Activated naive CD8-positive, alpha-beta T cell treated with anti-CD3 and anti-CD28 coated beads, Interleukin-2, amount 10 ng/mL, durations not matched to agents 7 days and 5 days (primary cell): ENCODE data around the gene TOPBP1. TPM values are rescaled to one million over a fixed set of nuclear protein-coding genes. Genes with fewer than 3 reads are reported as not detected.

Experiments
- ATAC-seq: fragments of 150-1000 bp; cut with Tn5 transposase; one replicate; pipeline ENCODE4 v1.10.0; 2021; ENCODE audit warnings: low read depth, moderate library complexity
- POLR2A ChIA-PET: fragments of 350-600 bp; sonication (Branson Sonifier 250); formaldehyde crosslinking; loops from one replicate; lab custom pipeline; 2021; ENCODE audit warnings: antibody characterized with exemption; lab: Charles Lee
- DNase-seq: peaks from one replicate; pipeline ENCODE4 v3.0.0; 2021
- H3K27ac Mint-ChIP-seq: one replicate; pipeline ENCODE4 v1.8.0; 2022; ENCODE audit warnings: mild to moderate bottlenecking, mixed read lengths
- H3K27me3 Mint-ChIP-seq: one replicate; pipeline ENCODE4 v1.8.0; 2022; ENCODE audit warnings: mild to moderate bottlenecking, moderate library complexity, mixed read lengths
- H3K36me3 Mint-ChIP-seq: one replicate; pipeline ENCODE4 v1.8.0; 2021; ENCODE audit warnings: mild to moderate bottlenecking, mixed read lengths
- H3K4me1 Mint-ChIP-seq: one replicate; pipeline ENCODE4 v1.8.0; 2021; ENCODE audit warnings: mixed read lengths
- H3K4me3 Mint-ChIP-seq: one replicate; pipeline ENCODE4 v1.8.0; 2022; ENCODE audit warnings: mild to moderate bottlenecking, moderate library complexity, mixed read lengths
- H3K9me3 Mint-ChIP-seq: one replicate; pipeline ENCODE4 v1.8.0; 2021; ENCODE audit warnings: mixed read lengths
- total RNA-seq, 2 experiments: library from RNA; stranded (reverse); gene quantifications; one replicate each; pipeline ENCODE4 v1.2.3, GENCODE V29; 2021

Gene TOPBP1
- total RNA-seq, 2 experiments from 2014 or later, result 82.0 to 84.0 TPM

DNA sequence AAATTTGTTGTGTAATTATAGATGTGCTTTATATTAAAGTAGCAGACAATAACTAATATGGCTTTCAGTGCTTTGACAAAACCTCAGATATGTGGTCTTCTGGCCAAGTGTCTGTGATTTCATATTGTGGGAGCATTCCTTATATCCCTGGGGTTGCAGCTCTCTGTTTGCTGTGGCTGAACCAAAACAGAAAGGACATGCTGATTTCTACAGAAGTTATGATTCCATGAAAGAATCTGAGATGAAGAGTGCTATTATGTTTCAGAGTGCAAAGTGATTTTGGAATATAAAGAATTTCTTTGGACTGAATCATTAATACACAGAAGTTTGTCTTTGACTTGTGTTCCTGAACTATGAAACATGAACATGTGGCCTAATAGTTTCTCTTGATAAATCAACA, 51.7 kb downstream of the TOPBP1 start:
- no peak overlapping the region for H3K27ac Mint-ChIP-seq
- POLR2A ChIA-PET, result interaction anchor here (1.4 kb wide), 1 partner anchor 35 kb away, joined by 4 read pairs; no protein-coding TSS in a partner anchor
- DNase-seq, result no peak
- H3K4me1 Mint-ChIP-seq, result peaks cover 1% of the 10 kb centered on the region
- peaks cover 50% of the 10 kb centered on the region for H3K36me3 Mint-ChIP-seq
- ATAC-seq, result no peak
- H3K27me3 Mint-ChIP-seq, result no peaks in the 10 kb centered on the region
- H3K4me3 Mint-ChIP-seq, result no peak overlapping the region
- no peaks in the 10 kb centered on the region for H3K9me3 Mint-ChIP-seq

GRCh38 chr3:133608388-133608787, 53.4 kb downstream of the TOPBP1 start:
- Mint-ChIP-seq H3K9me3 (no peaks in the 10 kb centered on the region), H3K27me3 (no peaks in the 10 kb centered on the region), H3K36me3 (peaks cover 49% of the 10 kb centered on the region), H3K4me1 (peaks cover 4% of the 10 kb centered on the region), H3K27ac (no peak overlapping the region), H3K4me3 (no peak overlapping the region)
- DNase-seq (no peak), ATAC-seq (no peak)
- POLR2A ChIA-PET, result no interaction called here

DNA sequence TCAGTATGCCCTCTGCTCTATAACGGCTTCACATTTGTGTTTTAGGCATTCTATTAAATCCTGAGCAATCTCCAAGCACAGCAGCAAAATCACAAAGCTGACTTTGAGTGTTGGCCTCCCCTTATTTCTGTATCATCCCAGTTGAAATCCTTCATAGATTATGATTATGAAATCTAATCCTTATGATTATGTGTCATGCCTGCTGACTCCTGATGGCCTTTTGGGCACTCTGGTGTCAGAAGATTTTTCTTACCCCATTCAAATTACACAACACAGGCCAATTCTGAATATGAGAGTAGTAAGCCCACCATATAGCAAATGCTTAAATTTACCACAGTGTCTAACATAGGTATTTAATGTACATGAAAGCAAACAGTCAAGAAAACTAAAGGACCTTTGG, 53.9 kb downstream of the TOPBP1 start:
- ATAC-seq (no peak), DNase-seq (no peak)
- peaks cover 4% of the 10 kb centered on the region for H3K4me1 Mint-ChIP-seq
- H3K36me3 Mint-ChIP-seq, result peaks cover 49% of the 10 kb centered on the region
- no peaks in the 10 kb centered on the region for H3K9me3 Mint-ChIP-seq
- no peak overlapping the region for H3K4me3 Mint-ChIP-seq
- H3K27ac Mint-ChIP-seq, result no peak overlapping the region
- POLR2A ChIA-PET, result no interaction called here
- no peaks in the 10 kb centered on the region for H3K27me3 Mint-ChIP-seq

DNA sequence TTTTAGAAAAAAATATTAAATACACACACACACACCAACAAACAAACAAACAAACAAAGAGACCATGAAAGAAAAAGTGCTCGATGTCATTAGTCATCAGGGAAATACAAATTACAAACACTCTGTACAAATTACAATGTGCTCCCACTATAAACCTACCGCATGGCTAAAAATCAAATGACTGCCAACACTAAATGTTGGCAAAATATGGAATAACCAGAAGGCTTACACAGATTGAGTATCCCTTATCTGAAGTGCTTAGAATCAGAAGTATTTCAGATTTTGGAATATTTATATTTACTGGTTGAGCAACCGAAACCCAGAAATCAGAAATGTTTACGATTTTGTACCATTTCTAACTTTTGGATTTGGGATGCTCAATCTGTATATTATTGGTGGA, 54.8 kb downstream of the TOPBP1 start:
- no peaks in the 10 kb centered on the region for H3K27me3 Mint-ChIP-seq
- H3K9me3 Mint-ChIP-seq, result no peaks in the 10 kb centered on the region
- H3K36me3 Mint-ChIP-seq, result peaks cover 55% of the 10 kb centered on the region
- no peak overlapping the region for H3K4me3 Mint-ChIP-seq
- no peak overlapping the region for H3K27ac Mint-ChIP-seq
- H3K4me1 Mint-ChIP-seq, result peaks cover 4% of the 10 kb centered on the region
- DNase-seq, result no peak
- POLR2A ChIA-PET, result interaction anchor here (0.6 kb wide), 1 partner anchor 117 kb away, joined by 3 read pairs; no protein-coding TSS in a partner anchor
- no peak for ATAC-seq

DNA sequence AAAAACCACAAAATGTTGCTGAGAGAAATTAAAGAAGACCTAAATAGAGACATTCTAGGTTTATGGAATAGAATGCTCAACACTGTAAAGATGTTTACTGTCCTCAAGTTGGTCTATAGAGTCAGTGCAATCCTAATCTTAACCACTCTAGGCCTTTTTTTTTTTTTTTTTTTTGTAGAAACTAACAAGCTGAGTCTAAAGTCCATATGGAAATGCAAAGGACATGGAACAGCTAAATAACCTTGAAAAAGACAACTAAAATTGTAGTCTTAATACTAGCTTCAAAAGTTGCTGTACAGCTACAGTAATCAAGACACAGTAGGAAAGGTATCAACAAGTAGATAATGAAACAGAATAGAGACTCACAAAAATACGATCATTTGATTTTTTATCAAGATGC, 55.4 kb downstream of the TOPBP1 start:
- POLR2A ChIA-PET, result interaction anchor here (0.6 kb wide), 1 partner anchor 117 kb away, joined by 3 read pairs; no protein-coding TSS in a partner anchor
- Mint-ChIP-seq H3K27me3 (no peaks in the 10 kb centered on the region), H3K9me3 (no peaks in the 10 kb centered on the region), H3K36me3 (peaks cover 58% of the 10 kb centered on the region), H3K27ac (no peak overlapping the region), H3K4me3 (no peak overlapping the region), H3K4me1 (peaks cover 4% of the 10 kb centered on the region)
- ATAC-seq (no peak), DNase-seq (no peak)

DNA sequence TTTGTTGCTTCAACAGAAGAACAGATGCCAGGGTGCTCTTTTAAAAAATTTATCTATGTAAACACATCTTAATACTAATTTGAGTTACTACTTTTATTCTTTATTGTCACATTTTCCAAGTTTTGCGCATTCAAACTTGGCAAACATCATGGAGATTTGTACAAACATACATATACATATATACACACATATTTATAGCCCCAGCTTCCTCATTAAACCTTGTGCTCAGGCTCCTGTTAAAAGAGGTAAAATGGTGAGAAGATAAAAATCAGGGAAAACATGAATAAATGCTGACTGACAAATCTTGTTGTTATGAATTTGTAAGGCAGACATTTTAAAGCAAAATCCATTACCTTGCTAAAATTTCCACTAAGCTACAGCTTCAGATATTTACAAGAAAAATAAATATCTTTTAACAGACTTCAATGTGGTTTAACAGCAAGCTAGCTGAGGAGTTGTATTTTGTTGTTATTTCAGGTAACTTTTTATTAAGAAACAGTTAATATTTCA, 61.1 kb downstream of the TOPBP1 start:
- Mint-ChIP-seq H3K27me3 (no peaks in the 10 kb centered on the region), H3K27ac (no peak overlapping the region), H3K9me3 (no peaks in the 10 kb centered on the region), H3K36me3 (peaks cover 32% of the 10 kb centered on the region), H3K4me1 (peaks cover 4% of the 10 kb centered on the region), H3K4me3 (no peak overlapping the region)
- ATAC-seq, result no peak
- no peak for DNase-seq
- POLR2A ChIA-PET, result no interaction called here

- ATAC-seq, result no peak
- H3K36me3 Mint-ChIP-seq, result peaks cover 25% of the 10 kb centered on the region
- DNase-seq, result no peak
- no peak overlapping the region for H3K27ac Mint-ChIP-seq
- H3K27me3 Mint-ChIP-seq, result no peaks in the 10 kb centered on the region
- POLR2A ChIA-PET, result no interaction called here
- H3K4me1 Mint-ChIP-seq, result peaks cover 5% of the 10 kb centered on the region
- H3K9me3 Mint-ChIP-seq, result no peaks in the 10 kb centered on the region
- H3K4me3 Mint-ChIP-seq, result no peak overlapping the region
Measured at GRCh38 chr3:133599280-133599679, 62.5 kb downstream of the TOPBP1 start.

GRCh38 chr3:133598405-133598804, 63.3 kb downstream of the TOPBP1 start:
- H3K27me3 Mint-ChIP-seq, result no peaks in the 10 kb centered on the region
- H3K4me1 Mint-ChIP-seq, result peaks cover 5% of the 10 kb centered on the region
- POLR2A ChIA-PET, result no interaction called here
- ATAC-seq (no peak), DNase-seq (no peak)
- no peak overlapping the region for H3K4me3 Mint-ChIP-seq
- no peak overlapping the region for H3K27ac Mint-ChIP-seq
- H3K36me3 Mint-ChIP-seq, result peaks cover 23% of the 10 kb centered on the region
- no peaks in the 10 kb centered on the region for H3K9me3 Mint-ChIP-seq

DNA sequence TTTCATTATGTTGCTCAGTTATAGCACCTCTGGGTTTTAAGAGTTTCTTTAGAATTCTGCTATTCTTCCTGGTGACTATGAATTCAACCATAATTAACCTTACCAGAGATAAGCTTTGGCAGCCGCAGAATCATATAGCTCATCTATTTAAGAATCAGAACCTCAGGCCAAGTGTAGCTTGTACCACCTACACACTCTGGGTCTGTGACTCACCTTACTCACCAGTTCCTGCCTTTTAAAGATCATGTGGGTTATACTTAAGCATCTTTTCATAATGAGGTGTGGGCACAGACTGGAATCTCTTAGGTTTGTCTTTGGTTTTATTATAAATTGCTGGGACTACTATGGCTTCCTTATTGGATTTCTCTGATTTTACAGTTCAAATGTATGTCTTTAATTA, 66.4 kb downstream of the TOPBP1 start:
- H3K9me3 Mint-ChIP-seq, result no peaks in the 10 kb centered on the region
- peaks cover 9% of the 10 kb centered on the region for H3K4me1 Mint-ChIP-seq
- DNase-seq, result no peak
- peak; percentile 48 for ATAC-seq
- no peaks in the 10 kb centered on the region for H3K27me3 Mint-ChIP-seq
- H3K36me3 Mint-ChIP-seq, result peaks cover 13% of the 10 kb centered on the region
- H3K4me3 Mint-ChIP-seq, result no peak overlapping the region
- H3K27ac Mint-ChIP-seq, result no peak overlapping the region
- POLR2A ChIA-PET, result interaction anchor here (1.1 kb wide), 1 partner anchor 21 kb away, joined by 3 read pairs; no protein-coding TSS in a partner anchor

- POLR2A ChIA-PET, result no interaction called here
- no peak for ATAC-seq
- H3K36me3 Mint-ChIP-seq, result peaks cover 23% of the 10 kb centered on the region
- no peaks in the 10 kb centered on the region for H3K9me3 Mint-ChIP-seq
- H3K27me3 Mint-ChIP-seq, result no peaks in the 10 kb centered on the region
- no peak overlapping the region for H3K27ac Mint-ChIP-seq
- H3K4me3 Mint-ChIP-seq, result no peak overlapping the region
- H3K4me1 Mint-ChIP-seq, result peaks cover 17% of the 10 kb centered on the region
- DNase-seq, result no peak
Measured at GRCh38 chr3:133593243-133593642, 68.5 kb downstream of the TOPBP1 start.

- Mint-ChIP-seq H3K9me3 (no peaks in the 10 kb centered on the region), H3K27me3 (no peaks in the 10 kb centered on the region), H3K36me3 (peaks cover 26% of the 10 kb centered on the region), H3K27ac (no peak overlapping the region), H3K4me3 (no peak overlapping the region), H3K4me1 (peaks cover 20% of the 10 kb centered on the region)
- POLR2A ChIA-PET, result no interaction called here
- DNase-seq, result no peak
- ATAC-seq, result no peak
Measured at GRCh38 chr3:133592843-133593242, 68.9 kb downstream of the TOPBP1 start.

GRCh38 chr3:133591271-133591742, 70.4 kb downstream of the TOPBP1 start:
- ATAC-seq, result no peak
- H3K27me3 Mint-ChIP-seq, result no peaks in the 10 kb centered on the region
- H3K9me3 Mint-ChIP-seq, result no peaks in the 10 kb centered on the region
- POLR2A ChIA-PET, result interaction anchor here (0.6 kb wide), 1 partner anchor 11 kb away, joined by 3 read pairs; no protein-coding TSS in a partner anchor
- H3K36me3 Mint-ChIP-seq, result peaks cover 24% of the 10 kb centered on the region
- no peak overlapping the region for H3K27ac Mint-ChIP-seq
- H3K4me3 Mint-ChIP-seq, result no peak overlapping the region
- H3K4me1 Mint-ChIP-seq, result peaks cover 23% of the 10 kb centered on the region
- no peak for DNase-seq

DNA sequence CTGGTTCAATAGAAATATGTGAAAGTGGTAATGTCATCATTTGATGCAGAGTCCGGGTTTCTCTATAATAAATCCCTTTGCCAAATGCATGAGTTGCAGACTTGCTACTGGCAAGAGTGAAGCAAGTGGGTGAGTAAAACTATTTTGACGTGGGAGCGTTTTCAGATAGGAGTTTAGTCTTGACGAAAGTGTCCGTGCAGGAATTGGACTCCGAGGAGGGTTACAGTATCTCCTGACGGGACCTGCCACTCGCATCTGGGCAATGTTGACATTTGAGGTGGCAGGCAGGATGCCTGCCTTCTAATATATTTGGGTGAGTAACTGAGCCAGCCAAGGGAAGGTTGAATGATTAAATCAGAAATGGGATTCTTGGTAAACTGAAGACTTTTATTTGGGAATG, 72.2 kb downstream of the TOPBP1 start:
- no peak for DNase-seq
- Mint-ChIP-seq H3K27ac (no peak overlapping the region), H3K9me3 (no peaks in the 10 kb centered on the region), H3K4me3 (no peak overlapping the region), H3K4me1 (peaks cover 21% of the 10 kb centered on the region), H3K36me3 (peaks cover 33% of the 10 kb centered on the region), H3K27me3 (no peaks in the 10 kb centered on the region)
- POLR2A ChIA-PET, result no interaction called here
- no peak for ATAC-seq

GRCh38 chr3:133588784-133589465, 72.8 kb downstream of the TOPBP1 start:
- DNase-seq (no peak), ATAC-seq (no peak)
- POLR2A ChIA-PET, result no interaction called here
- Mint-ChIP-seq H3K27ac (no peak overlapping the region), H3K4me1 (peaks cover 21% of the 10 kb centered on the region), H3K9me3 (no peaks in the 10 kb centered on the region), H3K36me3 (peaks cover 33% of the 10 kb centered on the region), H3K27me3 (no peaks in the 10 kb centered on the region), H3K4me3 (no peak overlapping the region)
